T-cell (primary cell): ENCODE measurements around the gene PLEKHG2. TPM values are rescaled to one million over a fixed set of nuclear protein-coding genes. Genes with fewer than 3 reads are reported as not detected.

ENCODE experiments used
- ATAC-seq, 4 experiments: fragments of 200-7000 bp in 3 of 4; fragments of 150-1000 bp in 1 of 4; cut with Tn5 transposase; replicated peaks in 1 of 4; 1 replicate in 3 of 4; 2 replicates in 1 of 4; pipeline ENCODE4 v1.10.0; 2021; ENCODE audit warnings: moderate library complexity in 3 of 4, mild to moderate bottlenecking in 2 of 4, moderate number of reproducible peaks in 1 of 4
- CTCF ChIA-PET, 2 donors: fragments of 300-600 bp; sonication (Branson Sonifier 250); formaldehyde crosslinking; loops; one replicate each; lab custom pipeline; 2022; ENCODE audit warnings: antibody characterized with exemption in 2 of 2; lab: Charles Lee
- POLR2A ChIA-PET, 2 donors: fragments of 300-600 bp; sonication (Branson Sonifier 250); formaldehyde crosslinking; loops; one replicate each; lab custom pipeline; 2022; ENCODE audit warnings: antibody characterized with exemption in 2 of 2; lab: Charles Lee
- DNase-seq, 35 experiments: peaks; one replicate each; pipeline versions ENCODE4 v3.0.0 to v3.0.0-alpha.2; 2013 to 2023
- H3K27ac ChIP-seq: one replicate; pipeline ENCODE4 v1.5.1; 2013; ENCODE audit warnings: low read length
- H3K27me3 ChIP-seq, 2 experiments: replicated peaks in 1 of 2; 1 replicate in 1 of 2; 2 replicates in 1 of 2; pipeline versions ENCODE4 v1.6.1 to v1.7.0; 2013; ENCODE audit warnings: low read length in 1 of 2, mixed read lengths in 1 of 2; ENCODE audit not compliant: control insufficient read depth in 2 of 2, insufficient read depth in 2 of 2; ENCODE audit errors: extremely low read depth in 1 of 2
- H3K36me3 ChIP-seq, 2 donors: 1 replicate in 1 of 2; 2 replicates in 1 of 2; pipeline versions ENCODE4 v1.6.1 to v1.7.0; 2013; ENCODE audit warnings: low read length in 1 of 2; ENCODE audit not compliant: control insufficient read depth in 2 of 2, insufficient read depth in 1 of 2; ENCODE audit errors: extremely low read depth in 1 of 2
- H3K4me1 ChIP-seq, 2 experiments: 1 replicate in 1 of 2; 2 replicates in 1 of 2; pipeline versions ENCODE4 v1.6.1 to v1.7.0; 2013; ENCODE audit warnings: low read length in 2 of 2, mixed read lengths in 1 of 2; ENCODE audit not compliant: insufficient read depth in 2 of 2, control insufficient read depth in 1 of 2; ENCODE audit errors: extremely low read depth in 1 of 2
- H3K4me3 ChIP-seq, 2 donors: 1 replicate in 1 of 2; 2 replicates in 1 of 2; pipeline versions ENCODE4 v1.5.1 to v1.7.0; 2013; ENCODE audit warnings: mild to moderate bottlenecking in 2 of 2, low read length in 1 of 2, moderate library complexity in 1 of 2; ENCODE audit not compliant: control insufficient read depth in 1 of 2; ENCODE audit errors: extremely low read depth in 1 of 2
- H3K9me3 ChIP-seq: 2 replicates; pipeline ENCODE4 v1.7.0; 2013
- H3K27ac Mint-ChIP-seq, 2 donors: one replicate each; pipeline ENCODE4 v1.8.0; 2020 to 2021; ENCODE audit warnings: mild to moderate bottlenecking in 2 of 2, mixed read lengths in 2 of 2
- H3K27me3 Mint-ChIP-seq, 2 donors: one replicate each; pipeline ENCODE4 v1.8.0; 2021 to 2022; ENCODE audit warnings: mixed read lengths in 2 of 2
- H3K36me3 Mint-ChIP-seq: one replicate; pipeline ENCODE4 v1.8.0; 2021; ENCODE audit warnings: mixed read lengths
- H3K4me1 Mint-ChIP-seq, 3 donors: one replicate each; pipeline ENCODE4 v1.8.0; 2020 to 2022; ENCODE audit warnings: mixed read lengths in 3 of 3, mild to moderate bottlenecking in 1 of 3
- H3K4me3 Mint-ChIP-seq, 3 donors: one replicate each; pipeline ENCODE4 v1.8.0; 2020 to 2022; ENCODE audit warnings: mild to moderate bottlenecking in 3 of 3, mixed read lengths in 3 of 3, moderate library complexity in 3 of 3
- H3K9me3 Mint-ChIP-seq, 3 donors: one replicate each; pipeline ENCODE4 v1.8.0; 2020 to 2022; ENCODE audit warnings: mixed read lengths in 3 of 3
- WGBS: methylation state at CpG from one replicate; pipeline ENCODE4 v1.1.5; 2013; ENCODE audit warnings: missing lambda C conversion rate; ENCODE audit not compliant: insufficient coverage; 5-methylcytosine and 5-hydroxymethylcytosine counted together
- total RNA-seq, 35 experiments: library from RNA in 6 of 35; stranded (reverse) in 6 of 35; fragments of 120-200 nt in 1 of 35; gene quantifications; one replicate each; pipeline versions ENCODE4 v1.2.1 to v1.2.4 and lab custom pipeline; 2013 to 2026

The PLEKHG2 gene
- total RNA-seq, 5 donors from 2014 or later (not counting 1 experiment from before 2014, with no cell fraction given), result 25.2 to 88.1 (median 36.7) TPM

DNA sequence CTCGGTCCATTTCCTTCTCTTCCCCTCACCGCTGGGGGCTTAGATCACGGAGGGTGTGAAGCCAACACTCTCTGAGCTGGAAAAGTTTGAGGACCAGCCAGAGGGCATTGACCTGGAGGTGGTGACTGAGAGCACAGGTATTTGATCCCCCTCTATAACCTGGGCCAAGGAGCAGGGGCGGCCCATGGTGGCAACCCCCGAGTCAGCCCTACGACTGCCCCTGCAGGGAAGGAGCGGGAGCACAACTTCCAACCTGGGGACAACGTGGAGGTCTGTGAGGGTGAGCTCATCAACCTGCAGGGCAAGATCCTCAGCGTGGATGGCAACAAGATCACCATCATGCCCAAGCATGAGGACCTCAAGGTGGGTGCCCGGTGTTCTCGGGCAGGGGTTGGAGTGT, 56.6 kb downstream of the PLEKHG2 start:
- no peak overlapping the region for H3K27ac Mint-ChIP-seq
- Histone ChIP-seq H3K9me3 (no peaks in the 10 kb centered on the region), H3K36me3 (peaks cover 26 to 99% of the 10 kb centered on the region in 2 donors), H3K27ac (no peak overlapping the region), H3K4me1 (no peaks in the 10 kb centered on the region), H3K4me3 (no peak overlapping the region), H3K27me3 (no peaks in the 10 kb centered on the region)
- DNase-seq, result no peak
- WGBS, result 100% methylated on average over 2 of the region's 11 CpGs
- CTCF ChIA-PET, result interaction anchor here in 1 of 2 donors (1.4 kb wide), 1 partner anchor 11 kb away, joined by 3 read pairs; the partner anchor contains the start of gene TIMM50
- ATAC-seq, result no peak
- H3K27me3 Mint-ChIP-seq, result no peaks in the 10 kb centered on the region
- POLR2A ChIA-PET, result no interaction called here
- H3K4me3 Mint-ChIP-seq, result no peak overlapping the region
- H3K36me3 Mint-ChIP-seq, result peaks cover 69% of the 10 kb centered on the region
- H3K9me3 Mint-ChIP-seq, result no peaks in the 10 kb centered on the region
- H3K4me1 Mint-ChIP-seq, result peaks cover 0 to 8% (median 0%) of the 10 kb centered on the region in 3 donors

DNA sequence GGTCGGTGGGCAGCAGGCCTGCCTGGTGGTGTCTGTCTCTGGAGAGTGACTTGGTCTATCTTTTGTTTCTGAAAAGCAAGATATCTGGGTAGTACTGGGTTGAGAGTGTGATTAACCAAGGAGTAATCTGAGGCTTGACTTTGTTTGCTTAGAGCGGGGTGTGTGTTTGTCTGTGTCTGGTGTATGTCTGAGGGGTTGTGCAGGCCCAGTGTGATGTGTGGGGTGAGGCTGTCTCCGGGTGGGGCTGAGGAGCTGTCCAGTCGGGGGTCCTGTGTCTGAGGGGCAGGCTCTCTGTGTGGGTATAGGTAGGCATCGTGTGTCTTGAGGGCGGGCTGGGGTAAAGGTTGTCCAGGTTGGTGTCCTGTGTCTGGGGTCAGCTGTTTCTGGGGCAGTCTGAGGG, 57.1 kb downstream of the PLEKHG2 start:
- ChIA-PET POLR2A (interaction anchor here in 1 of 2 donors (0.5 kb wide), 1 partner anchor 1059 kb away, joined by 4 read pairs; no protein-coding TSS in a partner anchor), CTCF (interaction anchor here in 1 of 2 donors (1.4 kb wide), 1 partner anchor 11 kb away, joined by 3 read pairs; the partner anchor contains the start of gene TIMM50)
- 98% methylated on average over 6 of the region's 6 CpGs for WGBS
- no peak for ATAC-seq
- no peak overlapping the region for H3K4me3 ChIP-seq
- Mint-ChIP-seq H3K9me3 (no peaks in the 10 kb centered on the region), H3K27me3 (no peaks in the 10 kb centered on the region), H3K36me3 (peaks cover 73% of the 10 kb centered on the region), H3K4me1 (peaks cover 0 to 13% (median 0%) of the 10 kb centered on the region in 3 donors), H3K4me3 (no peak overlapping the region), H3K27ac (peak overlapping the region in 1 of 2 donors; percentile 24)
- H3K36me3 ChIP-seq, result peaks cover 29 to 99% of the 10 kb centered on the region in 2 donors
- DNase-seq, result no peak
- no peaks in the 10 kb centered on the region for H3K4me1 ChIP-seq
- H3K27me3 ChIP-seq, result no peaks in the 10 kb centered on the region
- no peak overlapping the region for H3K27ac ChIP-seq
- H3K9me3 ChIP-seq, result no peaks in the 10 kb centered on the region

DNA sequence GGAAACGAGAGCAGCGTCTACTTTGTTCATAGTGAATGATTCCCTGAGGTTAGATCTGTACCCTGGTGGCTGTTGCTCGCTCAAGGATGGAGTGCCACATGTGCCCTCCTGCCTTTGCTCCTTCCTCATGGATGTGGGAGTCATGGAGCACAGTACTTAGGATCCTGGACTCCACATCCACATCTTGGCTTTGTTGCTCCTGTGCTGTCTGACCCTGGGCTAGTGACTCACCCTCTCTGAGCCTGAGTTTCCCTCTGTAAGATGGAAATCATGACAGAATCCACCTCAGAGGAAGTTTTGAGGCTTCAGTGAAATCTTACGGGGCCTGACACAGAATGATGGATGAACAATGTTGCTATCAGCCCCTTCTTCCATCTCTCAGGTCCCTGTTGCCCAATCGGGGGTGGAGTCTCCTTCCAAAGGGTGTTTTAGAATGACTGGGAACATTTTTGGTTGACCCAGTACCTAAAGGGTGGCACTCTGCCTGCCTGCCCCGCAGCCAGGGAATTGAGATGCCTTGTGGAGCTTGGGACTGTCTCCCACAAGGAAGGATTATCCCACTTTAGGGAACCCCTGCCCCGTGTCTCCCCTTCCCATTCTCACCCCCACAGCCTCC, 58.4 kb downstream of the PLEKHG2 start:
- Mint-ChIP-seq H3K27me3 (no peaks in the 10 kb centered on the region), H3K4me3 (no peak overlapping the region), H3K36me3 (peaks cover 70% of the 10 kb centered on the region), H3K27ac (no peak overlapping the region), H3K9me3 (no peaks in the 10 kb centered on the region), H3K4me1 (peaks cover 0 to 14% (median 0%) of the 10 kb centered on the region in 3 donors)
- no peaks in the 10 kb centered on the region for H3K4me1 ChIP-seq
- H3K4me3 ChIP-seq, result no peak overlapping the region
- peaks cover 30 to 97% of the 10 kb centered on the region in 2 donors for H3K36me3 ChIP-seq
- no peak for DNase-seq
- no peaks in the 10 kb centered on the region for H3K27me3 ChIP-seq
- POLR2A ChIA-PET, result no interaction called here
- 73% methylated on average over 3 of the region's 7 CpGs for WGBS
- H3K27ac ChIP-seq, result no peak overlapping the region
- no peak for ATAC-seq
- CTCF ChIA-PET, result no interaction called here
- H3K9me3 ChIP-seq, result no peaks in the 10 kb centered on the region

DNA sequence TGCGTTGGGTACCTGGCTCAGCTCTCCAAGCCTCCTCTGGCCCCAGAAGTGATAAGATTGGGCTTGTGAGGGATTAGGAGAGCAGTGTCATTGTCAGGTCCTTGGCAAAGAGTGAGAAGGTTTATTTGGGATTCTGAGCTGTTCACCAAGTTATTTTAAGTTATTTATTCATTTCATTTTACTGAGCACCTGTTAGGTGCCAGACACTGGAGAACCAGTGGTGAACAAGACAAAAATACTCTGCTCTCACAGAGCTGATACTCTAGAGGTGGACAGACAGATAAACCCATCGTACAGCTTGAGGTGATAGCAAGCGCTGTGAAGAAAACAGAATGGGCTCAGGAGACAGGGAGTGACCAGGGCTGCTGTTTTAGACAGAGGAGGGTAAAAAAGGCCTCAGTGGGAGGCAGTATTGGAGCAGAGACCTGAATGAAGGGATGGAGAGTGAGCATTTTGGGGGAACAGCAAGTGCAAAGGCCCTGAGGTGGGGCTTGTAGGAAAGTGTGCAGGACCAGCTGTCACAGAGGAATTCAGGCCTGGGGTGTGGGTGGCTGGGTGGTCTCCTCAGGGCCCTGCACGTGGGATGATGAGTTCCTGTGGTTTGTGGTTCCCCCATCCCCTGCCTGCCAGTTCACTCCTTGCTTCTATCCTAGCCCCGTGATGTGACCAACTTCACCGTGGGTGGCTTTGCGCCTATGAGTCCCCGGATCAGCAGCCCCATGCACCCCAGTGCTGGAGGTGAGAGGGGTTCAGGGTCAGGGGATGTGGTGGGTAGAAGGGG, 59.5 kb downstream of the PLEKHG2 start:
- POLR2A ChIA-PET, result interaction anchor here (0.6 kb wide), 3 partner anchors 19 to 70 kb away, joined by 3 read pairs; no protein-coding TSS in a partner anchor
- Mint-ChIP-seq H3K27ac (no peak overlapping the region), H3K4me3 (no peak overlapping the region), H3K9me3 (no peaks in the 10 kb centered on the region), H3K27me3 (no peaks in the 10 kb centered on the region), H3K4me1 (peaks cover 0 to 14% (median 0%) of the 10 kb centered on the region in 3 donors), H3K36me3 (peaks cover 69% of the 10 kb centered on the region)
- H3K9me3 ChIP-seq, result no peaks in the 10 kb centered on the region
- no peak overlapping the region for H3K27ac ChIP-seq
- H3K36me3 ChIP-seq, result peaks cover 34 to 91% of the 10 kb centered on the region in 2 donors
- no peak for ATAC-seq
- 65% methylated on average over 8 of the region's 8 CpGs for WGBS
- CTCF ChIA-PET, result no interaction called here
- H3K4me3 ChIP-seq, result no peak overlapping the region
- no peaks in the 10 kb centered on the region for H3K27me3 ChIP-seq
- DNase-seq, result no peak
- H3K4me1 ChIP-seq, result no peaks in the 10 kb centered on the region

DNA sequence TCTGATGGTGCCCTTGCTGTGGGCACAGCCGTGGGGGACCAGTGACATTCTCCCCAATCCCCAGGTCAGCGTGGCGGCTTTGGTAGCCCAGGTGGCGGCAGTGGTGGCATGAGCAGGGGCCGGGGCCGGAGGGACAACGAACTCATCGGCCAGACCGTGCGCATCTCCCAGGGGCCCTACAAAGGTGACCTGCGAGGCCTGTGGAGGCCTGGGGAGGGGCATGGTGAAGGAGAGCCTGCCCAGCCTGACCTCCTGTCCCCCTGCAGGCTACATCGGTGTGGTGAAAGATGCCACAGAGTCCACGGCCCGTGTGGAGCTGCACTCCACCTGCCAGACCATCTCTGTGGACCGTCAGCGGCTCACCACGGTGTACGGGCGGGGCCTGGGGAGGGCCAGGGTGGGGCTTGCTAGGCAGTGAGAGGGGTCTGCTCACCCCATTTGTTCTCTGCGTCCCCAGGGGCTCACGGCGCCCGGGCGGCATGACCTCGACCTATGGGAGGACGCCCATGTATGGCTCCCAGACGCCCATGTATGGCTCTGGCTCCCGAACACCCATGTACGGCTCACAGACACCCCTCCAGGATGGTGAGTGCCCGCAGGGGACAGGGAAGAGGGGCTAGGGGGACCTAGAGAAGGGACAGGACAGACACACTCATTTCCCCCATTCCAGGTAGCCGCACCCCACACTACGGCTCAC, 60.4 kb downstream of the PLEKHG2 start:
- no peak overlapping the region for H3K27ac ChIP-seq
- ATAC-seq (no peak), DNase-seq (no peak)
- 89% methylated on average over 17 of the region's 32 CpGs for WGBS
- Mint-ChIP-seq H3K4me1 (peaks cover 0 to 14% (median 0%) of the 10 kb centered on the region in 3 donors), H3K9me3 (no peaks in the 10 kb centered on the region), H3K4me3 (no peak overlapping the region), H3K36me3 (peaks cover 61% of the 10 kb centered on the region), H3K27me3 (no peaks in the 10 kb centered on the region), H3K27ac (no peak overlapping the region)
- H3K27me3 ChIP-seq, result no peaks in the 10 kb centered on the region
- H3K36me3 ChIP-seq, result peaks cover 34 to 82% of the 10 kb centered on the region in 2 donors
- H3K4me1 ChIP-seq, result no peaks in the 10 kb centered on the region
- H3K9me3 ChIP-seq, result no peaks in the 10 kb centered on the region
- ChIA-PET POLR2A (no interaction called here), CTCF (interaction anchor here in 1 of 2 donors (0.5 kb wide), 1 partner anchor 19 kb away, joined by 10 read pairs; no protein-coding TSS in a partner anchor)
- H3K4me3 ChIP-seq, result no peak overlapping the region

- Mint-ChIP-seq H3K9me3 (no peaks in the 10 kb centered on the region), H3K27ac (no peak overlapping the region), H3K4me1 (peaks cover 0 to 14% (median 0%) of the 10 kb centered on the region in 3 donors), H3K36me3 (peaks cover 56% of the 10 kb centered on the region), H3K27me3 (no peaks in the 10 kb centered on the region), H3K4me3 (no peak overlapping the region)
- ChIA-PET POLR2A (no interaction called here), CTCF (interaction anchor here (0.5 to 2.4 kb wide), 5 partner anchors 18 to 59 kb away, joined by 3 to 11 read pairs (median 10); partner anchors contain the start of genes EID2B (in 1 of the 2) and RPS16 (in 1 of the 2))
- ATAC-seq, result peak in 2 of 4 experiments; percentile 6 to 13
- WGBS, result no CpG with 5 or more reads among the region's 11 CpGs
- Histone ChIP-seq H3K4me1 (no peaks in the 10 kb centered on the region), H3K27ac (no peak overlapping the region), H3K4me3 (no peak overlapping the region), H3K9me3 (no peaks in the 10 kb centered on the region), H3K27me3 (no peaks in the 10 kb centered on the region), H3K36me3 (peaks cover 34 to 77% of the 10 kb centered on the region in 2 donors)
- DNase-seq, result no peak
These were observed 61.0 kb downstream of the PLEKHG2 start for GRCh38 chr19:39473443-39473960.
